GM19025 (cell line): ENCODE data around the gene ITGAX.
"Not testable (repeated sequence)": the region's sequence is repeated elsewhere in the genome, so short reads cannot be mapped to it uniquely, and the experiment has no call there.

Experiments used
- ATAC-seq: cut with Tn5 transposase; IDR thresholded peaks from one replicate; pipeline ENCODE4 v1.9.1; 2021; ENCODE audit warnings: mild to moderate bottlenecking, low read depth, moderate library complexity; ENCODE audit not compliant: unreplicated experiment

ITGAX gene

GRCh38 chr16:31354394-31355291 lies at the start of gene ITGAX:
TSS of gene ITGAX (plus strand) at chr16:31355176. CDS start at chr16:31355255, 79 bp downstream.
- peak; percentile 82 for ATAC-seq

- ATAC-seq: no peak
Measured at GRCh38 chr16:31305219-31305618, 49.8 kb upstream of the ITGAX start.

DNA sequence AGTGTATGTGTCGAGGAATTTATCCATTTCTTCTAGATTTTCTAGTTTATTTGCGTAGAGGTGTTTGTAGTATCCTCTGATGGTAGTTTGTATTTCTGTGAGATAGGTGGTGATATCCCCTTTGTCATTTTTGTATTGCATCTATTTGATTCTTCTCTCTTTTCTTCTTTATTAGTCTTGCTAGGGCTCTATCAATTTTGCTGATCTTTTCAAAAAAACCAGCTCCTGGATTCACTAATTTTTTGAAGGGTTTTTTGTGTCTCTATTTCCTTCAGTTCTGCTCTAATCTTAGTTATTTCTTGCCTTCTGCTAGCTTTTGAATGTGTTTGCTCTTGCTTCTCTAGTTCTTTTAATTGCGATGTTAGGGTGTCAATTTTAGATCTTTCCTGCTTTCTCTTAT lies 46.6 kb upstream of the ITGAX start:
- not testable (repeated sequence) for ATAC-seq

- no peak for ATAC-seq
Measured at GRCh38 chr16:31322500-31322899, 32.5 kb upstream of the ITGAX start.

DNA sequence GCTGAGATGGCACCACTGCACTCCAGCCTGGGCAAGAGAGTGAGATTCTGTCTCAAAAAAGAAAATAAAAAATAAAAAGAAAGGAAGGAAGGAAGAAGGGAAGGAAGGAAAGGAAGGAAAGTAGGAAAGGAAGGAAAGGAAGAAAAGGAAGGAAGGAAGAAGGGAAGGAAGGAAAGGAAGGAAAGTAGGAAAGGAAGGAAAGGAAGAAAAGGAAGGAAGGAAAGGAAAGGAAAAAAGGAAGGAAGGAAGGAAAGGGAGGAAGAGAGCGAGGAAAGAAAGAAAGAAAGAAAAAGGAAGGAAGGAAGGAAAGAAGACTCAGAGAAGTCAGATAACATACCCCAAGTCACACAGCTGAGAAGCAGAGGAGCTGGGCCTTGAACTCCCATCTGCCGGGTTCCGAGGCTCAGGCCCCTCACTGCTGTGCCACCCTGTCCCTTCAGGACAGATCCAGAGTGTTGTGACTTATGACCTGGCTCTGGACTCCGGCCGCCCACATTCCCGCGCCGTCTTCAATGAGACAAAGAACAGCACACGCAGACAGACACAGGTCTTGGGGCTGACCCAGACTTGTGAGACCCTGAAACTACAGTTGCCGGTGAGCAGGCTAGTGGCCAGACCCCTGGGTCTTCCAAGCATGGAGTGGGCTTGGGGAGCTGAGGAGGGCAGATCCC lies 30.9 kb upstream of the ITGAX start:
- no peak for ATAC-seq

GRCh38 chr16:31325171-31325570 lies 29.8 kb upstream of the ITGAX start:
- ATAC-seq: no peak

GRCh38 chr16:31327646-31328225 lies 27.2 kb upstream of the ITGAX start:
- ATAC-seq: no peak

DNA sequence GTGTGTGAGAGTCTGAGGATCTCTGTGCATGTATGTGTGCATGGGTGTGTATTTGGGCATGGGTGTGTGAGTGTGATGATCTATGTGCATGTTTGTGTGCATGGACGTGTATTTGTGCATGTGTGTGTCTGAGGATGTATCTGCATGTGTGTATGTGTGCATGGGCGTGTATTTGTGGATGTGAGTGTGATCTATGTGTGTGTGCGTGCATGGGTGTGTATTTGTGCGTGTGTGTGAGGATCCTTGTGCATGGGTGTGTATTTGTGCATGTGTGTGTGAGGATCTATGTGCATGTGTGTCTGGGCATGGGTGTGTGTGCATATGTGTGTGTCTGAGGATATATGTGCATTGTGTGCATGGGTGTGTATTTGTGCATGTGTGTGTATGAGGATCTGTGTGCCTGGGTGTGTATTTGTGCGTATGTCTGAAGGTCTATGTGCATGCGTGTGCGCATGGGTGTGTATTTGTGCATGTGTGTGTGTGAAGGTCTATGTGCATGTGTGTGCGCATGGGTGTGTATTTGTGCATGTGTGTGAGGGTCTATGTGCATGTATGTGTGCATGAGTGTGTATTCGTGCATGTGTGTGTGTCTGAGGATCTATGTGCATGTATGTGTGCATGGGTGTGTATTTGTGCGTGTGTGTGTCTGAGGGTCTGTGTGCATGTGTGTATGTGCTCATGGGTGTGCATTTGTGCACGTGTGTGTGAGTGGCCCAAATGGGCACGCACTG lies 26.5 kb upstream of the ITGAX start:
- ATAC-seq: no peak

- ATAC-seq: no peak
Measured at GRCh38 chr16:31329671-31330552, 25.1 kb upstream of the ITGAX start.

GRCh38 chr16:31330553-31330890 lies 24.5 kb upstream of the ITGAX start:
- ATAC-seq: no peak

DNA sequence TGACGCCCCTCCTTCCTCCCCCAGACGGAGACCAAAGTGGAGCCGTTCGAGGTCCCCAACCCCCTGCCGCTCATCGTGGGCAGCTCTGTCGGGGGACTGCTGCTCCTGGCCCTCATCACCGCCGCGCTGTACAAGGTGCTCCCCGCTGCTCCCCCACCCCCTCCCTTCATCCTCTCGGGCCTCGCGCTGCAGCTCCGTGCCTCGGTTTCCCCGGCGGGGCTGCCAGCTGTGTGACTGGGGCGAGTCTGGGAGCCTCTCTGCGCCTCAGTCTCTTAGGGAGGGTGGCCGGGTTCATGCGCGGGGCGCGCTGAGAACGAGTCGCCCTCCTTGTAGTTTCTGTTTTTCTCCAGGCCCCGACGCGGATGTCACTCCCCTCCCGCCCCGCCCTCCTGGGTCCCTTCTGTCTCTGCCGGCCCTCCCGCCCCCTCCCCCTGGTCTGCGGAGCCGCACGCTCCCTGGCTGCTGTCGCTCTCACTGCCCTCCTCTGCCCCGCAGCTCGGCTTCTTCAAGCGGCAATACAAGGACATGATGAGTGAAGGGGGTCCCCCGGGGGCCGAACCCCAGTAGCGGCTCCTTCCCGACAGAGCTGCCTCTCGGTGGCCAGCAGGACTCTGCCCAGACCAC lies 23.7 kb upstream of the ITGAX start:
- ATAC-seq: no peak

- ATAC-seq: no peak
Measured at GRCh38 chr16:31331807-31332301, 23.1 kb upstream of the ITGAX start.

DNA sequence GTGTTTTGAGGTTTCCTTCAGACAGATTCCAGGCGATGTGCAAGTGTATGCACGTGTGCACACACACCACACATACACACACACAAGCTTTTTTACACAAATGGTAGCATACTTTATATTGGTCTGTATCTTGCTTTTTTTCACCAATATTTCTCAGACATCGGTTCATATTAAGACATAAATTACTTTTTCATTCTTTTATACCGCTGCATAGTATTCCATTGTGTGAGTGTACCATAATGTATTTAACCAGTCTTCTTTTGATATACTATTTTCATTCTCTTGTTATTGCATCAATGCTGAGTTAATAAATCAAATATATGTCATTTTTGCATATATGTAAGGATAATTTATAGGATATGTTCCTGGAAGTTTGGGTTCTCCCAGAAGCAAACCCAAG lies 22.4 kb upstream of the ITGAX start:
- ATAC-seq: no peak

- no peak for ATAC-seq
Measured at GRCh38 chr16:31333686-31334649, 21.0 kb upstream of the ITGAX start.

DNA sequence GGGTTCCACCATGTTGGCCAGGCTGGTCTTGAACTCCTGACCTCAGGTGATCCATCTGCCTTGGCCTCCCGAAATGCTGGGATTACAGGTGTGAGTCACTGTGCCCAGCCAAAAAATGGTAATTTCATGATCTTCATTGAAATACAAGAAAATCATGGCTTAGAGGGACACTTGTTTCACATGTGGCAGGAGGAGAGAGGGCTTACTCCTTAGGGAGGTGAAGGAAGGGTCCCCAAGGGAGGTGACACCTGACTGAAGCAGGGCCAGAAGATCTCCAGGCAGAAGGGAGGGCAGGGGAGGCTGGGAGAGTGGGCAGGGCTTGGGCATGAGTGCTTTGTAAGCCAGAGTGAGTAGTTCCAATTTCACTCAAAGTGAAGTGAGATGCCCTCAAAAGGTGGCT lies 20.0 kb upstream of the ITGAX start:
- no peak for ATAC-seq

- no peak for ATAC-seq
Measured at GRCh38 chr16:31335431-31335830, 19.5 kb upstream of the ITGAX start.

- not testable (repeated sequence) for ATAC-seq
Measured at GRCh38 chr16:31338166-31338685, 16.8 kb upstream of the ITGAX start.

GRCh38 chr16:31344712-31345111 lies 10.3 kb upstream of the ITGAX start:
- peak; percentile 88 for ATAC-seq
